K562 (cell line): ENCODE results near the gene B4GALT5. TPM values are rescaled to one million over a fixed set of nuclear protein-coding genes. Genes with fewer than 3 reads are reported as not detected.

Source experiments
- ATAC-seq: fragments of 200-7000 bp; cut with Tn5 transposase; 3 replicates; pipeline ENCODE4 v1.9.1; 2020; ENCODE audit warnings: moderate library complexity
- BruUV-seq: library from RNA; stranded (reverse); fragments of 400-500 nt; replicated peaks from 2 replicates; lab custom pipeline; 2021; lab: Mats Ljungman, UMichigan
- CTCF ChIA-PET: fragments of 300-600 bp; formaldehyde crosslinking; extraction: SDS; loops from one replicate; lab custom pipeline; 2021; ENCODE audit warnings: low intra/inter-chr PET ratio; lab: Yijun Ruan, JAX
- POLR2A ChIA-PET: fragments of 300-600, 350-650 bp; sonication (Branson Sonifier 250); formaldehyde crosslinking; extraction: SDS; loops from one replicate; lab custom pipeline; 2021; ENCODE audit warnings: antibody characterized with exemption, inconsistent platforms; lab: Yijun Ruan, JAX
- DNase-seq, 4 experiments: peaks; one replicate each; pipeline versions ENCODE4 v3.0.0 to v3.0.0-alpha.2; 2011 to 2018; ENCODE audit warnings: low spot score in 3 of 4, mixed read lengths in 3 of 4; ENCODE audit errors: extremely low read depth in 1 of 4
- FAIRE-seq: peaks from 2 replicates; lab custom pipeline; 2011; peaks lifted over from hg19 to GRCh38; lab: Jason Lieb, UNC
- H2AFZ ChIP-seq: 2 replicates; pipeline ENCODE4 v1.6.0; 2011; ENCODE audit warnings: low read depth, low read length, control low read depth, inconsistent platforms
- H3K27ac ChIP-seq: fragments of 200-600 bp; 3 replicates; pipeline ENCODE4 v1.8.0; 2011; ENCODE audit warnings: low read depth, mild to moderate bottlenecking, control low read depth, inconsistent platforms, low read length, moderate library complexity, mixed read lengths; ENCODE audit errors: extremely low read depth
- H3K27me3 ChIP-seq, 2 experiments: fragments of 300-600 bp in 1 of 2; 2 replicates in 1 of 2; 3 replicates in 1 of 2; pipeline versions ENCODE4 v1.6.0 to v1.8.0; 2011; ENCODE audit warnings: inconsistent platforms in 2 of 2, low read length in 2 of 2, mild to moderate bottlenecking in 1 of 2, mixed read lengths in 1 of 2, moderate library complexity in 1 of 2; ENCODE audit not compliant: control insufficient read depth in 2 of 2, insufficient read depth in 2 of 2
- H3K36me3 ChIP-seq: fragments of 300-600 bp; 3 replicates; pipeline ENCODE4 v1.8.0; 2011; ENCODE audit warnings: mild to moderate bottlenecking, low read length, inconsistent platforms; ENCODE audit not compliant: control insufficient read depth, insufficient read depth
- H3K4me1 ChIP-seq, 2 experiments: fragments of 200-600 bp in 1 of 2; replicated peaks in 1 of 2; 2 replicates in 1 of 2; 3 replicates in 1 of 2; pipeline versions ENCODE4 v1.5.1 to v1.8.0; 2011; ENCODE audit warnings: inconsistent platforms in 2 of 2, low read length in 2 of 2, mild to moderate bottlenecking in 1 of 2, mixed read lengths in 1 of 2, moderate library complexity in 1 of 2; ENCODE audit not compliant: control insufficient read depth in 2 of 2, insufficient read depth in 2 of 2
- H3K4me2 ChIP-seq: 2 replicates; pipeline ENCODE4 v1.6.1; 2011; ENCODE audit warnings: low read length, control low read depth, inconsistent platforms, mixed read lengths; ENCODE audit not compliant: insufficient read depth
- H3K4me3 ChIP-seq: fragments of 200-600 bp; sonication (generic), shearing (Covaris generic); 2 replicates; pipeline ENCODE4 v1.5.1; 2016; ENCODE audit warnings: control low read depth, inconsistent platforms
- H3K79me2 ChIP-seq: fragments of 200-600 bp; 3 replicates; pipeline ENCODE4 v1.8.0; 2011; ENCODE audit warnings: low read length, inconsistent platforms; ENCODE audit not compliant: control insufficient read depth, insufficient read depth
- H3K9ac ChIP-seq, 2 experiments: 2 replicates each; pipeline versions ENCODE4 v1.6.0 to v1.6.1; 2011; ENCODE audit warnings: low read depth in 2 of 2, low read length in 2 of 2, control low read depth in 1 of 2, inconsistent platforms in 1 of 2, mild to moderate bottlenecking in 1 of 2, mixed read lengths in 1 of 2; ENCODE audit not compliant: insufficient read depth in 1 of 2
- H3K9me1 ChIP-seq: one replicate; pipeline ENCODE4 v1.6.0; 2011; ENCODE audit warnings: inconsistent platforms, mild to moderate bottlenecking, low read length, moderate library complexity; ENCODE audit not compliant: control insufficient read depth, insufficient read depth
- H3K9me3 ChIP-seq: replicated peaks from 2 replicates; pipeline ENCODE4 v1.5.1; 2011; ENCODE audit warnings: low read depth, low read length, inconsistent platforms; ENCODE audit not compliant: control insufficient read depth, insufficient read depth
- H4K20me1 ChIP-seq: replicated peaks from 2 replicates; pipeline ENCODE4 v1.6.1; 2011; ENCODE audit warnings: low read length, inconsistent platforms, mixed read lengths; ENCODE audit not compliant: control insufficient read depth, insufficient read depth
- E2F8 ChIP-seq: fragments of 450-650 bp; IDR thresholded peaks from 2 replicates; pipeline ENCODE4 v1.7.1; 2018; ENCODE audit warnings: mild to moderate bottlenecking, low read depth; ENCODE audit not compliant: partially characterized antibody
- FIP1L1 ChIP-seq: fragments of 200-400 bp; formaldehyde crosslinking; IDR thresholded peaks from 2 replicates; pipeline ENCODE4 v1.6.1; 2018; ENCODE audit warnings: mild to moderate bottlenecking, low read depth, low read length; ENCODE audit not compliant: poor library complexity, severe bottlenecking
- JUNB ChIP-seq: fragments of 450-650 bp; formaldehyde crosslinking; conservative IDR thresholded peaks from 2 replicates; pipeline ENCODE4 v1.4.0; 2020; ENCODE audit warnings: mild to moderate bottlenecking
- PRMT5 ChIP-seq: sonication (generic); formaldehyde crosslinking; IDR thresholded peaks from 2 replicates; pipeline ENCODE4 v1.5.0; 2020; ENCODE audit warnings: missing genetic modification reagents
- RBM34 ChIP-seq: fragments of 200-400 bp; formaldehyde crosslinking; IDR thresholded peaks from 2 replicates; pipeline ENCODE4 v1.6.1; 2018; ENCODE audit warnings: low read length, borderline replicate concordance; ENCODE audit not compliant: insufficient read depth
- SMAD2 ChIP-seq: fragments of 150-350 bp; IDR thresholded peaks from 2 replicates; pipeline ENCODE4 v1.6.1; 2014; ENCODE audit warnings: low read depth, mild to moderate bottlenecking, low read length
- SMARCA4 ChIP-seq: fragments of 450-650 bp; IDR thresholded peaks from 2 replicates; pipeline ENCODE4 v1.6.1; 2016
- SPI1 ChIP-seq: IDR thresholded peaks from 2 replicates; pipeline ENCODE4 v1.6.1; 2011; ENCODE audit warnings: low read depth, low read length, control low read depth, borderline replicate concordance
- TCF7 ChIP-seq: sonication (generic); IDR thresholded peaks from 2 replicates; pipeline ENCODE4 v1.6.1; 2016; ENCODE audit warnings: antibody characterized with exemption, borderline replicate concordance
- YY1 ChIP-seq, 3 experiments: IDR thresholded peaks; 2 replicates each; pipeline ENCODE4 v1.6.1; 2011; ENCODE audit warnings: low read length in 2 of 3, mild to moderate bottlenecking in 2 of 3, moderate library complexity in 2 of 3, borderline replicate concordance in 1 of 3, control low read depth in 1 of 3, low read depth in 1 of 3; ENCODE audit not compliant: insufficient read depth in 3 of 3, insufficient replicate concordance in 2 of 3, control insufficient read depth in 1 of 3, insufficient read length in 1 of 3; ENCODE audit errors: extremely low read depth in 1 of 3
- ZFPM2 ChIP-seq: fragments of 250-450 bp; sonication (Bioruptor Pico); IDR thresholded peaks from 2 replicates; pipeline ENCODE4 v1.5.1; 2022; ENCODE audit warnings: mild to moderate bottlenecking
- ZNF253 ChIP-seq: fragments of 250-450 bp; sonication (Bioruptor Pico); conservative IDR thresholded peaks from 2 replicates; pipeline ENCODE4 v1.6.1; 2021; ENCODE audit warnings: mild to moderate bottlenecking
- ZNF778 ChIP-seq: fragments of 450-650 bp; formaldehyde crosslinking; IDR thresholded peaks from 2 replicates; pipeline ENCODE4 v1.4.0; 2020; ENCODE audit warnings: mild to moderate bottlenecking, moderate library complexity
- ZNF830 ChIP-seq: fragments of 250-450 bp; sonication (Bioruptor Pico); IDR thresholded peaks from 2 replicates; pipeline ENCODE4 v1.5.0; 2021; ENCODE audit warnings: mild to moderate bottlenecking
- WGBS: fragments of 100-300 bp; shearing (Covaris generic); methylation state at CpG from one replicate; pipeline ENCODE4 v1.1.6; 2016; ENCODE audit warnings: low coverage, mixed read lengths; ENCODE audit not compliant: insufficient coverage; ENCODE audit errors: missing lambda C conversion rate; 5-methylcytosine and 5-hydroxymethylcytosine counted together
- in situ Hi-C: fragments of 300-500 bp; cut with MboI; formaldehyde crosslinking; loops from 4 replicates; pipeline ENCODE4 v1.15.0; 2018; ENCODE audit warnings: inconsistent platforms, mixed read lengths
- intact Hi-C: fragments of 100-400 bp; cut with micrococcal nuclease; formaldehyde crosslinking; loops from 2 replicates; pipeline ENCODE4 v1.14.2; 2022
- polyA plus RNA-seq, 8 experiments: library from polyadenylated mRNA; depleted of rRNA in 4 of 8; stranded (reverse) in 5 of 8; unstranded in 3 of 8; fragments of >200 nt; fragmentation: Nextera tagmentation in 2 of 8; fragmentation: Illumina TruSeq in 1 of 8; extraction: Ambion mirVana in 2 of 8; extraction: Trizol in 1 of 8; gene quantifications; 2 replicates each; pipeline versions ENCODE4 v1.2.1 to v1.2.3, GENCODE V29; 2011 to 2014; ENCODE audit warnings: inconsistent platforms in 1 of 8, missing spikeins in 1 of 8
- total RNA-seq, 7 experiments: library from RNA; depleted of rRNA in 6 of 7; stranded (reverse); fragments of >200 nt in 6 of 7; fragmentation: Illumina TruSeq in 2 of 7; extraction: Trizol in 2 of 7; gene quantifications; 2 replicates each; pipeline versions ENCODE4 v1.2.1 to v1.2.3, GENCODE V29; 2011 to 2021; ENCODE audit warnings: low replicate concordance in 1 of 7
- TF ChIP-seq, protein P1 (sequence below): fragments of 450-650 bp; IDR thresholded peaks from 2 replicates; pipeline ENCODE4 v1.6.1; 2018; ENCODE audit warnings: mild to moderate bottlenecking, low read depth; ENCODE audit not compliant: partially characterized antibody
- TF ChIP-seq, protein P2 (sequence below): fragments of 450-650 bp; IDR thresholded peaks from 2 replicates; pipeline ENCODE4 v1.6.1; 2016; ENCODE audit warnings: missing biosample characterization, missing genetic modification characterization

B4GALT5 gene
- total and polyA plus RNA-seq, 9 of the 15 experiments (the other 6 are each of a cell fraction or from before 2014, with no cell fraction given): 8.5 to 32.6 (median 23.4) TPM

DNA sequence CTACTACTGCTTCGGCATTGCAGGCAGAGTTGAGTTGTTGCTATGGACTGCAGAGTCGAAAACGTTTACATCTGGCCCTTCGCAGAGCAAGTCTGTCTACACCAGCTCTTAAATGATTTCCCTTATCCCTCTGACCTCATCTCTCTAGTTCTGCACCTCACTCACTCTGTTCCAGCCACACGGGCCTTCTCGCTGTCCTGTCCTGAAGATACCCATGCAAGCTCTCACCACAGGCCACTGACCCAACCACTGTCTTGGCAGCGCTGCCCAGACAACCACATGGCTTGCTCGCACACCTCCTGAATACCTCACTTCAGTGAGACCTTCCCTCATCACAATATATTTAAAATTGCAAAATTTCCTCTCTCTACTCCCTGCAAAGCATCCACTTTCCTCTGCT, 31.4 kb downstream of the B4GALT5 start:
- Histone ChIP-seq H3K27ac (no peak overlapping the region), H3K79me2 (peaks cover 95% of the 10 kb centered on the region), H3K9me1 (no peaks in the 10 kb centered on the region), H3K4me2 (no peak overlapping the region), H3K27me3 (no peaks in the 10 kb centered on the region), H2AFZ (no peak overlapping the region), H3K9ac (no peak overlapping the region), H3K4me3 (no peak overlapping the region), H4K20me1 (peaks cover 3% of the 10 kb centered on the region; the same call in 1 of the 2 replicates), H3K9me3 (no peaks in the 10 kb centered on the region), H3K4me1 (peaks cover 17 to 55% of the 10 kb centered on the region in 2 experiments), H3K36me3 (peaks cover 8% of the 10 kb centered on the region)
- ATAC-seq: no peak
- ChIA-PET CTCF (no interaction called here), POLR2A (interaction anchor here (0.6 to 3.1 kb wide), 3 partner anchors 8 to 13 kb away, joined by 3 to 13 read pairs (median 3); no protein-coding TSS in a partner anchor)
- no TSS peak for BruUV-seq
- intact Hi-C loops (no loop called here), in situ Hi-C loops (no loop called here)
- WGBS: 76% methylated on average over 8 of the region's 8 CpGs
- no peak for DNase-seq
- no peak for FAIRE-seq
- TF ChIP-seq ZFPM2: no peak
- TF ChIP-seq, protein P1, sequence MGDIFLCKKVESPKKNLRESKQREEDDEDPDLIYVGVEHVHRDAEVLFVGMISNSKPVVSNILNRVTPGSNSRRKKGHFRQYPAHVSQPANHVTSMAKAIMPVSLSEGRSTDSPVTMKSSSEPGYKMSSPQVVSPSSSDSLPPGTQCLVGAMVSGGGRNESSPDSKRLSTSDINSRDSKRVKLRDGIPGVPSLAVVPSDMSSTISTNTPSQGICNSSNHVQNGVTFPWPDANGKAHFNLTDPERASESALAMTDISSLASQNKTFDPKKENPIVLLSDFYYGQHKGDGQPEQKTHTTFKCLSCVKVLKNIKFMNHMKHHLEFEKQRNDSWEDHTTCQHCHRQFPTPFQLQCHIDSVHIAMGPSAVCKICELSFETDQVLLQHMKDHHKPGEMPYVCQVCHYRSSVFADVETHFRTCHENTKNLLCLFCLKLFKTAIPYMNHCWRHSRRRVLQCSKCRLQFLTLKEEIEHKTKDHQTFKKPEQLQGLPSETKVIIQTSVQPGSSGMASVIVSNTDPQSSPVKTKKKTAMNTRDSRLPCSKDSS: no peak
- no peak for TF ChIP-seq RBM34
- no peak for TF ChIP-seq TCF7
- TF ChIP-seq SPI1: no peak
- no peak for TF ChIP-seq JUNB (CRISPR knock-in tag)
- TF ChIP-seq, protein P2, sequence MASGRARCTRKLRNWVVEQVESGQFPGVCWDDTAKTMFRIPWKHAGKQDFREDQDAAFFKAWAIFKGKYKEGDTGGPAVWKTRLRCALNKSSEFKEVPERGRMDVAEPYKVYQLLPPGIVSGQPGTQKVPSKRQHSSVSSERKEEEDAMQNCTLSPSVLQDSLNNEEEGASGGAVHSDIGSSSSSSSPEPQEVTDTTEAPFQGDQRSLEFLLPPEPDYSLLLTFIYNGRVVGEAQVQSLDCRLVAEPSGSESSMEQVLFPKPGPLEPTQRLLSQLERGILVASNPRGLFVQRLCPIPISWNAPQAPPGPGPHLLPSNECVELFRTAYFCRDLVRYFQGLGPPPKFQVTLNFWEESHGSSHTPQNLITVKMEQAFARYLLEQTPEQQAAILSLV (tag): no peak
- no peak for TF ChIP-seq ZNF830 (CRISPR knock-in tag)
- TF ChIP-seq FIP1L1: no peak
- TF ChIP-seq E2F8: no peak
- TF ChIP-seq YY1 (IDR thresholded peaks at IDR 0.05; ENCODE audit: borderline replicate concordance in 1 of 3, control insufficient read depth in 1 of 3, extremely low read depth in 1 of 3, insufficient read depth in 3 of 3, insufficient read length in 1 of 3, insufficient replicate concordance in 2 of 3, low read depth in 1 of 3, low read length in 2 of 3): no peak
- TF ChIP-seq SMARCA4: no peak
- TF ChIP-seq ZNF253: no peak
- no peak for TF ChIP-seq PRMT5 (CRISPR knock-in tag)
- TF ChIP-seq SMAD2: no peak
- no peak for TF ChIP-seq ZNF778
